ENCODE results near the gene ARMC6. TPM values are rescaled to one million over a fixed set of nuclear protein-coding genes. Genes with fewer than 3 reads are reported as not detected.

ARMC6 gene
- total RNA-seq, 1 donor from 2014 or later = 25.9 TPM

GRCh38 chr19:19071897-19072296 is 38.5 kb downstream of the ARMC6 start:
- no peaks in the 10 kb centered on the region for H3K4me1 Mint-ChIP-seq (ENCODE audit: unreplicated experiment)
- peaks cover 12% of the 10 kb centered on the region for H3K27me3 Mint-ChIP-seq (ENCODE audit: unreplicated experiment)
- H3K9me3 Mint-ChIP-seq (ENCODE audit: unreplicated experiment) = no peaks in the 10 kb centered on the region
- no peak overlapping the region for H3K4me3 Mint-ChIP-seq (ENCODE audit: unreplicated experiment)
- H3K27ac Mint-ChIP-seq (ENCODE audit: unreplicated experiment) = no peak overlapping the region
- DNase-seq (ENCODE audit: low spot score) = no peak
- TF ChIP-seq, protein P1, sequence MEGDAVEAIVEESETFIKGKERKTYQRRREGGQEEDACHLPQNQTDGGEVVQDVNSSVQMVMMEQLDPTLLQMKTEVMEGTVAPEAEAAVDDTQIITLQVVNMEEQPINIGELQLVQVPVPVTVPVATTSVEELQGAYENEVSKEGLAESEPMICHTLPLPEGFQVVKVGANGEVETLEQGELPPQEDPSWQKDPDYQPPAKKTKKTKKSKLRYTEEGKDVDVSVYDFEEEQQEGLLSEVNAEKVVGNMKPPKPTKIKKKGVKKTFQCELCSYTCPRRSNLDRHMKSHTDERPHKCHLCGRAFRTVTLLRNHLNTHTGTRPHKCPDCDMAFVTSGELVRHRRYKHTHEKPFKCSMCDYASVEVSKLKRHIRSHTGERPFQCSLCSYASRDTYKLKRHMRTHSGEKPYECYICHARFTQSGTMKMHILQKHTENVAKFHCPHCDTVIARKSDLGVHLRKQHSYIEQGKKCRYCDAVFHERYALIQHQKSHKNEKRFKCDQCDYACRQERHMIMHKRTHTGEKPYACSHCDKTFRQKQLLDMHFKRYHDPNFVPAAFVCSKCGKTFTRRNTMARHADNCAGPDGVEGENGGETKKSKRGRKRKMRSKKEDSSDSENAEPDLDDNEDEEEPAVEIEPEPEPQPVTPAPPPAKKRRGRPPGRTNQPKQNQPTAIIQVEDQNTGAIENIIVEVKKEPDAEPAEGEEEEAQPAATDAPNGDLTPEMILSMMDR (IDR thresholded peaks at IDR 0.05; ENCODE audit: unreplicated experiment) = no peak
- no peaks in the 10 kb centered on the region for H3K36me3 Mint-ChIP-seq (ENCODE audit: low read depth, unreplicated experiment)

DNA sequence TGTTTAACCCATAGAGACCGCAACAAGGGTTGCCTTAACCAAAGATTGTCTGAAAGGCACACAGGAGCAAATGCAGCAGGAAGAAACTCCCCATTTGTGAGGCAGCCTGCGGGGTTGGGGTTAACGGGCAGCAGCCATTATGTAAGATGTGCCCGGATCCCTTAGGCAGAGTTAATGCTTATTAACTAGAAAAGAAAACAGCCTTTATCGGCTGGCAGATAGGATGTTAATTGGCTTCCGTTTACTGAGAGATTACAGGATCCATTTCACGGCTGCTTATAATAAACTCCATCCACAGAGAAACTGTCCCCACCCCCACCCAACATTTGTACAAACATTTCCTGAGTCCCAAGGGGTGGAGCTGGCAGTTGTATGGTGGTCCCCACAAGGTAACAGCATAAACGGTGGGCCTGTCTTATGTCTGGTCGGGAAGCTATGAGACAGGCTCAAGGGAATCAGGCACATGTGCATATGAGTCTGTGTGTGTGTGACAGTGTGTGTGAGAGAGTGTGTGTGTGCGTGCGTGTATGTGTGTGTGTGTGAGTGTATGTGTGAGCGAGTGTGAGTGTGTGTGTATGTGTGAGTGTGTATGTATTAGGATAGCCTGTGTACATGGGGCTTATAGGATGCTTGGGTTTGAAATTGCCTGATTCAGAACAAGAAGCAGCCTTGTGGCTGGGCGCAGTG is 40.9 kb downstream of the ARMC6 start:
- Mint-ChIP-seq H3K4me1 (ENCODE audit: unreplicated experiment) (no peaks in the 10 kb centered on the region), H3K36me3 (ENCODE audit: low read depth, unreplicated experiment) (no peaks in the 10 kb centered on the region), H3K4me3 (ENCODE audit: unreplicated experiment) (peak overlapping the region; percentile 21), H3K9me3 (ENCODE audit: unreplicated experiment) (no peaks in the 10 kb centered on the region), H3K27me3 (ENCODE audit: unreplicated experiment) (peaks cover 12% of the 10 kb centered on the region), H3K27ac (ENCODE audit: unreplicated experiment) (no peak overlapping the region)
- DNase-seq (ENCODE audit: low spot score) = no peak
- TF ChIP-seq, protein P1 (IDR thresholded peaks at IDR 0.05; ENCODE audit: unreplicated experiment) = no peak

- TF ChIP-seq, protein P1 (IDR thresholded peaks at IDR 0.05; ENCODE audit: unreplicated experiment) = no peak
- H3K27ac Mint-ChIP-seq (ENCODE audit: unreplicated experiment) = no peak overlapping the region
- H3K27me3 Mint-ChIP-seq (ENCODE audit: unreplicated experiment) = peaks cover 12% of the 10 kb centered on the region
- no peaks in the 10 kb centered on the region for H3K36me3 Mint-ChIP-seq (ENCODE audit: low read depth, unreplicated experiment)
- no peak for DNase-seq (ENCODE audit: low spot score)
- H3K9me3 Mint-ChIP-seq (ENCODE audit: unreplicated experiment) = no peaks in the 10 kb centered on the region
- H3K4me1 Mint-ChIP-seq (ENCODE audit: unreplicated experiment) = no peaks in the 10 kb centered on the region
- H3K4me3 Mint-ChIP-seq (ENCODE audit: unreplicated experiment) = no peak overlapping the region
Measured at GRCh38 chr19:19075126-19075525, 41.7 kb downstream of the ARMC6 start.

GRCh38 chr19:19076476-19076875 is 43.1 kb downstream of the ARMC6 start:
- Mint-ChIP-seq H3K27ac (ENCODE audit: unreplicated experiment) (no peak overlapping the region), H3K4me3 (ENCODE audit: unreplicated experiment) (no peak overlapping the region), H3K27me3 (ENCODE audit: unreplicated experiment) (peaks cover 12% of the 10 kb centered on the region), H3K9me3 (ENCODE audit: unreplicated experiment) (no peaks in the 10 kb centered on the region), H3K36me3 (ENCODE audit: low read depth, unreplicated experiment) (no peaks in the 10 kb centered on the region), H3K4me1 (ENCODE audit: unreplicated experiment) (no peaks in the 10 kb centered on the region)
- TF ChIP-seq, protein P1 (IDR thresholded peaks at IDR 0.05; ENCODE audit: unreplicated experiment) = no peak
- DNase-seq (ENCODE audit: low spot score) = no peak

DNA sequence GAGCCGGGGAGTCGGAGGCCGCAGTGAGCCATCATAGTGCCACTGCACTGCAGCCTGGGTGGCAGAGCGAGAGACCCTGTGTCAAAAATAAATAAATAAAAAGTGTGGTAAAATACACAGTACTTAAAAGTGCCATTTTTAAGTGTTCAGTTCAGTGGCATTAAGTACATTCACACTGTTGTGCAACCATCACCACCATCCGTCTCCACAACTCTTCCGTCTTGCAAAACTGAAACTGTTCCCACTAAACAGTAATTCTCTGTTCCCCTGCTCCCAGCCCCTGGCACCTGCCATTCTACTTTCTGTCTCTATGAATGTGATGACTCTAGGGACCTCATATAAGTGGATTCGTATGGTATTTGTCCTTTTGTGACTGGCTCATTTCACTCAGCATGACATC is 43.7 kb downstream of the ARMC6 start:
- H3K27ac Mint-ChIP-seq (ENCODE audit: unreplicated experiment) = no peak overlapping the region
- H3K4me1 Mint-ChIP-seq (ENCODE audit: unreplicated experiment) = no peaks in the 10 kb centered on the region
- H3K27me3 Mint-ChIP-seq (ENCODE audit: unreplicated experiment) = peaks cover 12% of the 10 kb centered on the region
- no peaks in the 10 kb centered on the region for H3K9me3 Mint-ChIP-seq (ENCODE audit: unreplicated experiment)
- no peak for DNase-seq (ENCODE audit: low spot score)
- TF ChIP-seq, protein P1 (IDR thresholded peaks at IDR 0.05; ENCODE audit: unreplicated experiment) = no peak
- peaks cover 6% of the 10 kb centered on the region for H3K36me3 Mint-ChIP-seq (ENCODE audit: low read depth, unreplicated experiment)
- H3K4me3 Mint-ChIP-seq (ENCODE audit: unreplicated experiment) = no peak overlapping the region
